Measurements from ENCODE around the gene ZNF423.

GRCh38 chr16:49494891-49495566 is 360.9 kb downstream of the ZNF423 start:
- TF ChIP-seq CTCF (conservative IDR thresholded peaks at IDR 0.05; ENCODE audit: low read depth in 2 of 2) (no peak), ETS1 (IDR thresholded peaks at IDR 0.05) (no peak), POLR2AphosphoS5 (IDR thresholded peaks at IDR 0.05; ENCODE audit: low read depth) (no peak)
